ENCODE data around the gene MYO16.

DNA sequence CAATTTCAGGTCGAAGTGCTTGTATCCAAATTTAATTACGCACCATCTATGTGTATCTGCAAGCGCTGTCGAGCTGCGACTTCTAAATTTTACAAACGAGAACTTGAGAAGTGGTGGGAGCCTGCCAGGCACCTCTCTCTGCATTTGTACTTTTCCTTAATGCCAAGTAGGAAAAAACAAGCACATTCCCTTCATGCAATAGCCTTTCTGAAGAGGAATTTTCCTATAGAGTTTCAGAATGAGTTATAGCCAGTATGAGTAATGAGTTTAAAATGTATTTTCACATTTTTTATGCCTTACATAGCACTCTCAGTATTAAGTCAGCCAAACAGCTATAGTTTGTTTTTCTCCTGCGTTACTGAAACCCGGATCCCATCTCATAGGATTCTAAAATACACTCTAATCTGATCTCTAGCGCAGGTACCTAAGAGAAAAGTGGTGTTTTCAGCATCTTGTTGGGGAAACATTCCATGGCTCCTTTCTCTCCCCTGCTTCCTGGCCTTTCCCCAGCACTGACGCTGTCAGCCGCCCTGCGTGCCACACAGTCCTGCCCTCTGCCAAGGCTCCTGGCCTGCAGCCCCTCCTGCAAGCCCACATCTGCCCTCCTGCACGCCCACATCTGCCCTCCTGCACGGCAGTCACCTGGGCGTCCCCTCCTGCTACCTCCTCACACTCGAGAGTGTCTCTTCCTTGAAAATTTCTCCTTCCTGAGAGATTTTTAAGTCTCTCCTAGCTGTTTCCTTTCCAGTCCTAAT, 526.9 kb downstream of the MYO16 start:
- TF ChIP-seq, protein P1, sequence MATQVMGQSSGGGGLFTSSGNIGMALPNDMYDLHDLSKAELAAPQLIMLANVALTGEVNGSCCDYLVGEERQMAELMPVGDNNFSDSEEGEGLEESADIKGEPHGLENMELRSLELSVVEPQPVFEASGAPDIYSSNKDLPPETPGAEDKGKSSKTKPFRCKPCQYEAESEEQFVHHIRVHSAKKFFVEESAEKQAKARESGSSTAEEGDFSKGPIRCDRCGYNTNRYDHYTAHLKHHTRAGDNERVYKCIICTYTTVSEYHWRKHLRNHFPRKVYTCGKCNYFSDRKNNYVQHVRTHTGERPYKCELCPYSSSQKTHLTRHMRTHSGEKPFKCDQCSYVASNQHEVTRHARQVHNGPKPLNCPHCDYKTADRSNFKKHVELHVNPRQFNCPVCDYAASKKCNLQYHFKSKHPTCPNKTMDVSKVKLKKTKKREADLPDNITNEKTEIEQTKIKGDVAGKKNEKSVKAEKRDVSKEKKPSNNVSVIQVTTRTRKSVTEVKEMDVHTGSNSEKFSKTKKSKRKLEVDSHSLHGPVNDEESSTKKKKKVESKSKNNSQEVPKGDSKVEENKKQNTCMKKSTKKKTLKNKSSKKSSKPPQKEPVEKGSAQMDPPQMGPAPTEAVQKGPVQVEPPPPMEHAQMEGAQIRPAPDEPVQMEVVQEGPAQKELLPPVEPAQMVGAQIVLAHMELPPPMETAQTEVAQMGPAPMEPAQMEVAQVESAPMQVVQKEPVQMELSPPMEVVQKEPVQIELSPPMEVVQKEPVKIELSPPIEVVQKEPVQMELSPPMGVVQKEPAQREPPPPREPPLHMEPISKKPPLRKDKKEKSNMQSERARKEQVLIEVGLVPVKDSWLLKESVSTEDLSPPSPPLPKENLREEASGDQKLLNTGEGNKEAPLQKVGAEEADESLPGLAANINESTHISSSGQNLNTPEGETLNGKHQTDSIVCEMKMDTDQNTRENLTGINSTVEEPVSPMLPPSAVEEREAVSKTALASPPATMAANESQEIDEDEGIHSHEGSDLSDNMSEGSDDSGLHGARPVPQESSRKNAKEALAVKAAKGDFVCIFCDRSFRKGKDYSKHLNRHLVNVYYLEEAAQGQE (IDR thresholded peaks at IDR 0.05; ENCODE audit: borderline replicate concordance), result no peak
- TF ChIP-seq, protein P2, sequence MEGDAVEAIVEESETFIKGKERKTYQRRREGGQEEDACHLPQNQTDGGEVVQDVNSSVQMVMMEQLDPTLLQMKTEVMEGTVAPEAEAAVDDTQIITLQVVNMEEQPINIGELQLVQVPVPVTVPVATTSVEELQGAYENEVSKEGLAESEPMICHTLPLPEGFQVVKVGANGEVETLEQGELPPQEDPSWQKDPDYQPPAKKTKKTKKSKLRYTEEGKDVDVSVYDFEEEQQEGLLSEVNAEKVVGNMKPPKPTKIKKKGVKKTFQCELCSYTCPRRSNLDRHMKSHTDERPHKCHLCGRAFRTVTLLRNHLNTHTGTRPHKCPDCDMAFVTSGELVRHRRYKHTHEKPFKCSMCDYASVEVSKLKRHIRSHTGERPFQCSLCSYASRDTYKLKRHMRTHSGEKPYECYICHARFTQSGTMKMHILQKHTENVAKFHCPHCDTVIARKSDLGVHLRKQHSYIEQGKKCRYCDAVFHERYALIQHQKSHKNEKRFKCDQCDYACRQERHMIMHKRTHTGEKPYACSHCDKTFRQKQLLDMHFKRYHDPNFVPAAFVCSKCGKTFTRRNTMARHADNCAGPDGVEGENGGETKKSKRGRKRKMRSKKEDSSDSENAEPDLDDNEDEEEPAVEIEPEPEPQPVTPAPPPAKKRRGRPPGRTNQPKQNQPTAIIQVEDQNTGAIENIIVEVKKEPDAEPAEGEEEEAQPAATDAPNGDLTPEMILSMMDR (IDR thresholded peaks at IDR 0.05; ENCODE audit: poor library complexity, severe bottlenecking), result no peak
- TF ChIP-seq POLR2AphosphoS5 (IDR thresholded peaks at IDR 0.05) (no peak), SMC3 (conservative IDR thresholded peaks at IDR 0.05; ENCODE audit: poor library complexity) (no peak)

All from neural cell (in vitro differentiated cells).